Prostate gland (tissue), 2 donors: ENCODE data around the gene NAT14. TPM values are rescaled to one million over a fixed set of nuclear protein-coding genes. Genes with fewer than 3 reads are reported as not detected.
"Not testable (repeated sequence)": the region's sequence is repeated elsewhere in the genome, so short reads cannot be mapped to it uniquely, and the experiment has no call there.

Experiments
- DNase-seq: peaks from one replicate; pipeline ENCODE4 v3.0.0-alpha.2; 2019; ENCODE audit warnings: low spot score
- H3K27ac ChIP-seq, 2 donors: fragments of 200-600 bp; sonication (generic); 2 replicates each; pipeline ENCODE4 v1.5.1; 2017 to 2019
- H3K27me3 ChIP-seq: fragments of 200-600 bp; sonication (generic); replicated peaks from 2 replicates; pipeline ENCODE4 v1.5.1; 2019; ENCODE audit not compliant: insufficient read depth
- H3K36me3 ChIP-seq, 2 donors: fragments of 200-600 bp; sonication (generic); 1 replicate in 1 of 2; 2 replicates in 1 of 2; pipeline versions ENCODE4 v1.5.1 to v1.8.1; 2017 to 2019
- H3K4me1 ChIP-seq: fragments of 200-600 bp; sonication (generic); replicated peaks from 2 replicates; pipeline ENCODE4 v1.5.1; 2019
- H3K4me3 ChIP-seq, 2 donors: fragments of 200-600 bp; sonication (generic); 2 replicates each; pipeline ENCODE4 v1.5.1; 2017 to 2019
- H3K9me3 ChIP-seq: fragments of 200-600 bp; sonication (generic); 2 replicates; pipeline ENCODE4 v1.5.1; 2017
- POLR2A ChIP-seq: fragments of 450-650 bp; IDR thresholded peaks from one replicate; pipeline ENCODE4 v1.6.1; 2016; ENCODE audit warnings: antibody characterized with exemption, mild to moderate bottlenecking
- POLR2AphosphoS5 ChIP-seq: sonication (generic); formaldehyde crosslinking; IDR thresholded peaks from one replicate; pipeline ENCODE4 v1.6.1; 2017; ENCODE audit warnings: antibody characterized with exemption
- WGBS: methylation state at CpG from one replicate; pipeline ENCODE4 v1.1.5; 2018; 5-methylcytosine and 5-hydroxymethylcytosine counted together
- intact Hi-C: fragments of 100-400 bp; cut with DNase I; formaldehyde crosslinking; loops from one replicate; pipeline ENCODE4 v1.14.2; 2022
- total RNA-seq, 2 donors: library from RNA; depleted of rRNA; stranded (reverse); fragments of >200 nt; gene quantifications; one replicate each; pipeline ENCODE4 v1.1.0, GENCODE V29; 2016
- TF ChIP-seq, protein P1 (sequence below), 4 experiments: fragments of 200-600 bp in 2 of 4; fragments of 450-650 bp in 2 of 4; sonication (generic) in 2 of 4; IDR thresholded peaks; 1 replicate in 3 of 4; 2 replicates in 1 of 4; pipeline ENCODE4 v1.5.1; 2016 to 2019; ENCODE audit warnings: antibody characterized with exemption in 4 of 4, mild to moderate bottlenecking in 2 of 4, moderate library complexity in 2 of 4

Gene NAT14
- total RNA-seq, 2 donors from 2014 or later, result 10.8 to 19.8 TPM

GRCh38 chr19:55528030-55528803 lies 43.2 kb downstream of the NAT14 start:
- WGBS, result 24% methylated on average over 15 of the region's 15 CpGs
- TF ChIP-seq, protein P1, sequence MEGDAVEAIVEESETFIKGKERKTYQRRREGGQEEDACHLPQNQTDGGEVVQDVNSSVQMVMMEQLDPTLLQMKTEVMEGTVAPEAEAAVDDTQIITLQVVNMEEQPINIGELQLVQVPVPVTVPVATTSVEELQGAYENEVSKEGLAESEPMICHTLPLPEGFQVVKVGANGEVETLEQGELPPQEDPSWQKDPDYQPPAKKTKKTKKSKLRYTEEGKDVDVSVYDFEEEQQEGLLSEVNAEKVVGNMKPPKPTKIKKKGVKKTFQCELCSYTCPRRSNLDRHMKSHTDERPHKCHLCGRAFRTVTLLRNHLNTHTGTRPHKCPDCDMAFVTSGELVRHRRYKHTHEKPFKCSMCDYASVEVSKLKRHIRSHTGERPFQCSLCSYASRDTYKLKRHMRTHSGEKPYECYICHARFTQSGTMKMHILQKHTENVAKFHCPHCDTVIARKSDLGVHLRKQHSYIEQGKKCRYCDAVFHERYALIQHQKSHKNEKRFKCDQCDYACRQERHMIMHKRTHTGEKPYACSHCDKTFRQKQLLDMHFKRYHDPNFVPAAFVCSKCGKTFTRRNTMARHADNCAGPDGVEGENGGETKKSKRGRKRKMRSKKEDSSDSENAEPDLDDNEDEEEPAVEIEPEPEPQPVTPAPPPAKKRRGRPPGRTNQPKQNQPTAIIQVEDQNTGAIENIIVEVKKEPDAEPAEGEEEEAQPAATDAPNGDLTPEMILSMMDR (IDR thresholded peaks at IDR 0.05), result no peak
- TF ChIP-seq POLR2A (no peak), POLR2AphosphoS5 (no peak)
- H3K9me3 ChIP-seq, result no peaks in the 10 kb centered on the region
- no peaks in the 10 kb centered on the region for H3K36me3 ChIP-seq
- peaks cover 5% of the 10 kb centered on the region for H3K4me1 ChIP-seq
- H3K4me3 ChIP-seq, result no peak overlapping the region
- DNase-seq, result no peak
- H3K27ac ChIP-seq, result no peak overlapping the region
- intact Hi-C loops, result no loop called here
- H3K27me3 ChIP-seq, result no peaks in the 10 kb centered on the region

DNA sequence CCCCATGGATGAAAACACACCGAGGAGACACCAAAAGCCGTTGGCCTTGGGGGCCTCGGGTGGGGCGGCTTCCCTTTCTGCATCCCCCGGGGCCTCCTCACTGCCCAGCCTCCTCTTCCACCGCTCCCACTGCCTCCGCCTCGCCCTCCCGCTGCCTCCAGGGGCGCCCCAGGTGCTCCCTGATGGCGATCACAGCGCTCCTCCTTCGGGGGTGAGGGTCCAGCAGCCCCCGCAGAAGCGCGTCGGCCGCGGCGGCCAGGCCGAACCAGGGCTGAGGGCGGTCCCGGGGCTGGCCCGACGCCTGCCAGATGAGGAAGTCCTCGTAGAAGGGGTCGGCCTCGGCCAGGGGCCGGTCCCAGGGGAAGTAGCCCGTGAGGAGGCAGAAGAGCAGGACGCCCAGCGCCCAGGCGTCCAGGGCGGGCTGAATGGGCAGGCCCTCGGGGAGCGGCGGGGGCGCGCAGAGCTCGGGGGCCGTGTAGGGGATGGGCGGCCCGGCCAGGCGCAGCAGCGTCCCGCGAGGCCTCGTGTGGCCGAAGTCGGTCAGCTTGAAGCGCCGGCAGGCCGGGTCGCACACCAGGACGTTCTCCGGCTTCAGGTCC lies 44.7 kb downstream of the NAT14 start:
- no peak for DNase-seq
- Histone ChIP-seq H3K9me3 (no peaks in the 10 kb centered on the region), H3K4me1 (peaks cover 5% of the 10 kb centered on the region), H3K36me3 (no peaks in the 10 kb centered on the region), H3K4me3 (no peak overlapping the region), H3K27me3 (no peaks in the 10 kb centered on the region), H3K27ac (no peak overlapping the region)
- intact Hi-C loops, result no loop called here
- 91% methylated on average over 55 of the region's 56 CpGs for WGBS
- no peak for TF ChIP-seq POLR2AphosphoS5

DNA sequence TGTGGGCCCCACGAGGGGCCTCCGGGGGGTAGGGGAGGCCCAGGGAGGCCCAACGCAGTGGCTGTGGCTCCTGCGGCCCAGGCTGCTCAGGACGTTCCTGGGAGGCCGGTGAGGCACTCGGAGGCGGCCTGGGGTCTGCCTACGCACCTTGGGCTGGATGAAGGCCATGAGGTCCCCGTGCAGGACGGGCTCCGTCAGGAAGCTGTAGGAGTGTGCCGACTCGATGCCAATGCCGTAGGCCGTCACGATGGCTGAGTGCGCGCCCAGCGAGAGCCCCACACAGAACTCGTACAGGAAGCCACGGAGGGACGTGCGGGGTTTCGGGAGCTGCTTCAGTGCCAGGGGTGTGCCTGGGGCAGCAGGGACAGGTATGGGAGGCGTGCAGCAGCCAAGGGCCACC lies 46.0 kb downstream of the NAT14 start:
- intact Hi-C loops, result no loop called here
- WGBS, result 91% methylated on average over 26 of the region's 26 CpGs
- TF ChIP-seq POLR2A, result no peak
- no peak for TF ChIP-seq POLR2AphosphoS5
- TF ChIP-seq, protein P1 (IDR thresholded peaks at IDR 0.05), result no peak

GRCh38 chr19:55534280-55534679 lies 49.3 kb downstream of the NAT14 start:
- H3K36me3 ChIP-seq, H3K9me3 ChIP-seq, DNase-seq, H3K4me1 ChIP-seq, intact Hi-C loops, H3K4me3 ChIP-seq, H3K27ac ChIP-seq, H3K27me3 ChIP-seq: not testable (repeated sequence)
- WGBS, result 89% methylated on average over 7 of the region's 7 CpGs

More for the DNA sequence above, 46.0 kb downstream of the NAT14 start:
- H3K4me3 ChIP-seq, result no peak overlapping the region
- H3K4me1 ChIP-seq, result peaks cover 5% of the 10 kb centered on the region
- no peaks in the 10 kb centered on the region for H3K27me3 ChIP-seq
- DNase-seq, result no peak
- H3K36me3 ChIP-seq, result no peaks in the 10 kb centered on the region
- H3K27ac ChIP-seq, result no peak overlapping the region
- no peaks in the 10 kb centered on the region for H3K9me3 ChIP-seq

DNA sequence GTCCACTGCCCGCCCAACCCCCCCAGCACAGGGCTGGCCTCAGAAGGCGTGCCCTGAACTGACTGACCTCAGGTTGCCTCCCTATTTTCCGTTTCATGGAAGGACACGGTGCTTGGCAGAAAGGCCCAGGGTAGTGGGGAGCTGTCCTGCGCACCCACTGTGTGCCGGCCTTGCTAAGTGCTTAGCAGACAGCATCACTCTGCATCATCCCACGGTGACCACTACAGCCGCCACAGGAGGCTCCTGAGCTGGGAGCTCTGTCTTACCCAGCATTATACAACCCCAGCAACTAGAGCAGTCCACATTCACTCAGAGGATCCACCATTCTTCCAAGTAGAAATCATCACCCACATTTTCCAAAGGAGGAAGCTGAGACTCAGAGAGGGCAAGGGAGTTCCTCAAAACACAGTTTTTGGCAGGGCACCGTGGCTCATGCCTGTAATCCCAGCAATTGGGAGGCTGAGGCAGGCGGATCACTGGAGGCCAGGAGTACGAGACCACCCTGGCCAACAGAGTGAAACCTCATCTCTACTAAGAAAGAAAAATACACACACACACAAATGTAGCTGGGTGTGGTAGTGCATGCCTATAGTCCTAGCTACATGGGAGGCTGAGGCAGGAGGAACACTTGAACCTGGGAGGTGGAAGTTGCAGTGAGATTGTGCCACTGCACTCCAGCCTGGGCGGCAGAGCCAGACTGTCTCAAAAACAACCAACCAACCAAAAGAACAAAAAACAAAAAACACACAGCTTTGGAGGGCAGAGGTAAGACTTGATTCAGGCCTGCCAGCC lies 50.4 kb downstream of the NAT14 start:
- H3K27me3 ChIP-seq, result no peaks in the 10 kb centered on the region
- no peak overlapping the region for H3K4me3 ChIP-seq
- TF ChIP-seq, protein P1 (IDR thresholded peaks at IDR 0.05), result no peak
- TF ChIP-seq POLR2AphosphoS5 (no peak), POLR2A (no peak)
- WGBS, result 87% methylated on average over 12 of the region's 12 CpGs
- H3K4me1 ChIP-seq, result no peaks in the 10 kb centered on the region
- H3K27ac ChIP-seq, result no peak overlapping the region
- no peaks in the 10 kb centered on the region for H3K36me3 ChIP-seq
- no peaks in the 10 kb centered on the region for H3K9me3 ChIP-seq
- DNase-seq, result no peak
- intact Hi-C loops, result no loop called here
